ENCODE data around the gene TAX1BP1.

- TF ChIP-seq SP1 (IDR thresholded peaks at IDR 0.05) = no peak
- no peak for TF ChIP-seq CTCF (IDR thresholded peaks at IDR 0.05; ENCODE audit: low read depth, low read length, missing input control)
- TF ChIP-seq MAX (IDR thresholded peaks at IDR 0.05) = no peak
- no peak for TF ChIP-seq RAD21 (IDR thresholded peaks at IDR 0.05)
- TF ChIP-seq EGR1 (IDR thresholded peaks at IDR 0.05; ENCODE audit: low read depth in 2 of 2) = no peak
- no peak for TF ChIP-seq TAF1 (conservative IDR thresholded peaks at IDR 0.05)
- TF ChIP-seq ZBTB33 (IDR thresholded peaks at IDR 0.05) = no peak
Observed at GRCh38 chr7:27746978-27747377, 7.0 kb downstream of the TAX1BP1 start.

Measured in liver (tissue), 3 donors.